A549 (cell line): Measurements from ENCODE around the gene TAS2R50. TPM values are rescaled to one million over a fixed set of nuclear protein-coding genes. Genes with fewer than 3 reads are reported as not detected.
"Not testable (repeated sequence)": the region's sequence is repeated elsewhere in the genome, so short reads cannot be mapped to it uniquely, and the experiment has no call there.

ENCODE experiments used
- ATAC-seq, 2 experiments: fragments of 200-7000 bp in 1 of 2; fragments of >200 bp in 1 of 2; cut with Nextera tagmentation in 1 of 2; cut with Tn5 transposase in 1 of 2; 3 replicates each; pipeline versions ENCODE4 v1.8.0 to v1.9.1; 2018 to 2020; ENCODE audit warnings: mild to moderate bottlenecking in 1 of 2, moderate library complexity in 1 of 2
- CTCF ChIA-PET: fragments of 300-600 bp; sonication (Branson Sonifier 250); formaldehyde crosslinking; extraction: SDS; loops from one replicate; lab custom pipeline; 2021; ENCODE audit warnings: antibody characterized with exemption, inconsistent platforms; lab: Yijun Ruan, JAX
- POLR2A ChIA-PET: fragments of 350-600 bp; formaldehyde crosslinking; extraction: SDS; loops from one replicate; lab custom pipeline; 2021; ENCODE audit warnings: antibody characterized with exemption, inconsistent platforms; lab: Yijun Ruan, JAX
- DNase-seq, 2 experiments: peaks; one replicate each; pipeline versions ENCODE4 v3.0.0 to v3.0.0-alpha.2; 2011 to 2016; ENCODE audit warnings: low read depth in 1 of 2, low spot score in 1 of 2
- FAIRE-seq: peaks from 2 replicates; lab custom pipeline; 2011; peaks lifted over from hg19 to GRCh38; lab: Jason Lieb, UNC
- H3K27ac ChIP-seq, 2 experiments: fragments of >200 bp; sonication (Bioruptor Twin); formaldehyde crosslinking; 3 replicates each; pipeline ENCODE4 v1.5.1; 2016 to 2017
- H3K4me1 ChIP-seq: fragments of >200 bp; sonication (Bioruptor Twin); formaldehyde crosslinking; 3 replicates; pipeline ENCODE4 v1.6.1; 2016
- H3K4me2 ChIP-seq: fragments of >200 bp; sonication (Bioruptor Twin); formaldehyde crosslinking; 3 replicates; pipeline ENCODE4 v1.6.1; 2016
- H3K4me3 ChIP-seq: fragments of >200 bp; sonication (Bioruptor Twin); formaldehyde crosslinking; 3 replicates; pipeline ENCODE4 v1.5.1; 2016
- H3K9me3 ChIP-seq: fragments of >200 bp; sonication (Bioruptor Twin); formaldehyde crosslinking; 3 replicates; pipeline ENCODE4 v1.6.1; 2016
- BCL3 ChIP-seq: fragments of >200 bp; sonication (Bioruptor Twin); formaldehyde crosslinking; IDR thresholded peaks from 3 replicates; pipeline ENCODE4 v1.6.1; 2016
- CBX8 ChIP-seq: fragments of 200-600 bp; sonication (generic); IDR thresholded peaks from 2 replicates; pipeline ENCODE4 v1.6.1; 2016
- CEBPB ChIP-seq, 2 experiments: fragments of >200 bp in 1 of 2; sonication (Bioruptor Twin) in 1 of 2; formaldehyde crosslinking in 1 of 2; IDR thresholded peaks; 2 replicates each; pipeline ENCODE4 v1.6.1; 2012 to 2016
- CHD2 ChIP-seq: fragments of 150-350 bp; IDR thresholded peaks from 2 replicates; pipeline ENCODE4 v1.6.1; 2014; ENCODE audit warnings: low read length; ENCODE audit not compliant: partially characterized antibody
- CTCF ChIP-seq: fragments of >200 bp; sonication (Bioruptor Twin); formaldehyde crosslinking; IDR thresholded peaks from 3 replicates; pipeline ENCODE4 v1.5.1; 2016
- EHF ChIP-seq: fragments of 250-450 bp; sonication (Bioruptor Pico); IDR thresholded peaks from 2 replicates; pipeline ENCODE4 v1.5.0; 2020; ENCODE audit warnings: mild to moderate bottlenecking
- EHMT2 ChIP-seq: fragments of 200-600 bp; sonication (generic); IDR thresholded peaks from 2 replicates; pipeline ENCODE4 v1.6.1; 2016; ENCODE audit warnings: antibody characterized with exemption, low read depth, mild to moderate bottlenecking, moderate library complexity
- ESRRA ChIP-seq: fragments of 150-350 bp; IDR thresholded peaks from 2 replicates; pipeline ENCODE4 v1.6.1; 2014; ENCODE audit warnings: mild to moderate bottlenecking, low read length, borderline replicate concordance
- FOSB ChIP-seq: fragments of 250-450 bp; sonication (Bioruptor Pico); IDR thresholded peaks from 2 replicates; pipeline ENCODE4 v1.5.0; 2020; ENCODE audit warnings: mild to moderate bottlenecking, moderate library complexity
- FOXS1 ChIP-seq: fragments of 250-450 bp; sonication (Bioruptor Pico); IDR thresholded peaks from 2 replicates; pipeline ENCODE4 v1.5.0; 2020; ENCODE audit warnings: mild to moderate bottlenecking, moderate library complexity
- HDAC2 ChIP-seq: fragments of 200-600 bp; sonication (generic); IDR thresholded peaks from 2 replicates; pipeline ENCODE4 v1.6.1; 2016
- HES2 ChIP-seq: fragments of >200 bp; sonication (Bioruptor Twin); formaldehyde crosslinking; IDR thresholded peaks from 2 replicates; pipeline ENCODE4 v1.6.1; 2016
- HOXB13 ChIP-seq: fragments of 250-450 bp; sonication (Bioruptor Pico); IDR thresholded peaks from 2 replicates; pipeline ENCODE4 v1.5.0; 2020; ENCODE audit warnings: low read depth, mild to moderate bottlenecking, moderate library complexity
- HOXB5 ChIP-seq: fragments of 250-450 bp; sonication (Bioruptor Pico); IDR thresholded peaks from 2 replicates; pipeline ENCODE4 v1.5.0; 2020; ENCODE audit warnings: mild to moderate bottlenecking, moderate library complexity
- KDM1A ChIP-seq: fragments of 200-600 bp; sonication (generic); IDR thresholded peaks from 2 replicates; pipeline ENCODE4 v1.6.1; 2016; ENCODE audit warnings: low read depth, mild to moderate bottlenecking
- KDM5A ChIP-seq: fragments of 200-600 bp; sonication (generic); IDR thresholded peaks from 2 replicates; pipeline ENCODE4 v1.6.1; 2016; ENCODE audit warnings: antibody characterized with exemption, mild to moderate bottlenecking
- MAZ ChIP-seq: fragments of 150-350 bp; IDR thresholded peaks from 2 replicates; pipeline ENCODE4 v1.6.1; 2014; ENCODE audit warnings: antibody characterized with exemption, low read depth, low read length, borderline replicate concordance
- MYC ChIP-seq: IDR thresholded peaks from 2 replicates; pipeline ENCODE4 v1.6.1; 2012; ENCODE audit warnings: mild to moderate bottlenecking, inconsistent platforms, low read length, improper control_type of control experiment, borderline replicate concordance
- NFE2L2 ChIP-seq: fragments of 150-350 bp; conservative IDR thresholded peaks from 2 replicates; pipeline ENCODE4 v1.6.1; 2014; ENCODE audit warnings: low read length
- NPAS2 ChIP-seq: fragments of 250-450 bp; sonication (Bioruptor Pico); IDR thresholded peaks from 2 replicates; pipeline ENCODE4 v1.8.0; 2022; ENCODE audit warnings: mild to moderate bottlenecking, moderate library complexity, borderline replicate concordance
- PHF8 ChIP-seq: fragments of 200-600 bp; sonication (generic); IDR thresholded peaks from 2 replicates; pipeline ENCODE4 v1.6.1; 2016; ENCODE audit warnings: low read depth, mild to moderate bottlenecking, antibody characterized with exemption, moderate library complexity, borderline replicate concordance
- RNF2 ChIP-seq: fragments of 200-600 bp; sonication (generic); IDR thresholded peaks from 2 replicates; pipeline ENCODE4 v1.6.1; 2016; ENCODE audit warnings: low read depth, mild to moderate bottlenecking, antibody characterized with exemption, moderate library complexity, borderline replicate concordance
- SMC3 ChIP-seq: fragments of >200 bp; sonication (Bioruptor Twin); formaldehyde crosslinking; IDR thresholded peaks from 3 replicates; pipeline ENCODE4 v1.6.1; 2018; ENCODE audit warnings: inconsistent platforms
- SREBF2 ChIP-seq: fragments of 450-650 bp; IDR thresholded peaks from 2 replicates; pipeline ENCODE4 v1.6.1; 2014; ENCODE audit warnings: mild to moderate bottlenecking, moderate library complexity
- ZC3H11A ChIP-seq: fragments of 450-650 bp; IDR thresholded peaks from 2 replicates; pipeline ENCODE4 v1.6.1; 2014; ENCODE audit warnings: antibody characterized with exemption, mild to moderate bottlenecking
- ZNF302 ChIP-seq: fragments of 250-450 bp; sonication (Bioruptor Pico); IDR thresholded peaks from 2 replicates; pipeline ENCODE4 v1.9.0; 2021; ENCODE audit warnings: inconsistent platforms, mild to moderate bottlenecking, moderate library complexity
- WGBS: methylation state at CpG from one replicate; pipeline ENCODE4 v1.1.6; 2017; ENCODE audit errors: missing lambda C conversion rate; 5-methylcytosine and 5-hydroxymethylcytosine counted together
- polyA minus RNA-seq: library from RNA; depleted of rRNA, polyadenylated mRNA; stranded (reverse); fragments of >200 nt; gene quantifications from 2 replicates; pipeline ENCODE4 v1.2.3, GENCODE V29; 2011; rRNA and poly(A)+ RNA removed
- polyA plus RNA-seq, 4 experiments: library from polyadenylated mRNA; depleted of rRNA in 3 of 4; stranded (reverse); fragments of >200 nt; fragmentation: RNase III in 1 of 4; extraction: RNeasy Plus Mini Kit Qiagen cat#74134 plus additional on column Dnase treatment in 1 of 4; gene quantifications; 2 replicates in 3 of 4; 3 replicates in 1 of 4; pipeline ENCODE4 v1.2.3, GENCODE V29; 2011 to 2017
- TF ChIP-seq, protein P1 (sequence below): IDR thresholded peaks from 2 replicates; pipeline ENCODE4 v1.6.1; 2012
- TF ChIP-seq, protein P2 (sequence below): fragments of 450-650 bp; IDR thresholded peaks from 2 replicates; pipeline ENCODE4 v1.6.1; 2014; ENCODE audit warnings: antibody characterized with exemption

Gene TAS2R50
- 0.25 and 0.27 TPM in 2 replicates for polyA plus RNA-seq (2011; rRNA removed)
- not detected in 2 replicates for polyA plus RNA-seq (2012; cell fraction: cytosol; rRNA removed)
- polyA plus RNA-seq (2012; cell fraction: nucleus; rRNA removed) = 0.10 and 0.16 TPM in 2 replicates
- polyA plus RNA-seq (2017; fragmentation: RNase III; extraction: RNeasy Plus Mini Kit Qiagen cat#74134 plus additional on column Dnase treatment) = not detected in 3 replicates
- polyA minus RNA-seq = 5.4 and 6.9 TPM in 2 replicates

DNA sequence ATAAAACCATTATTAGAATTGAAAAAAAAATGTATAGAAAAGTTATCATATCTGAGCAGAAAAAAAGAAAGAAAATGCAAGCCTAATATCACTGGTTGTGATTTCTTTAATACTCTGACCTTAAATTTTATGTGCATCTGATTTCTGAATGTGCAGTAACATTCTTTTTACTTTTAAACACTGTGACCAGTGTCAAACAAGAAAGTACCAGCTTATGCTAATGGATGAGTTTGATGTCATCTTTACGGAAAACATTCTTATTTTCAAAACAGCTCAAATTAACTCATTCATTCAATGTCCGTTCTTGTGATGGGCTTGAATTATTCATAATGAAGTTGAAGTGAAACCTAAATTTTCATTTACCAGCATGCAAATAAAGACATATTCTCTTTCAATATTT lies at the start of gene TAS2R50:
TAS2R50 (minus strand) TSS at position 101 of the 400 bp plus-strand sequence; CDS start at position 49, 52 bp downstream.
- FAIRE-seq = no peak

DNA sequence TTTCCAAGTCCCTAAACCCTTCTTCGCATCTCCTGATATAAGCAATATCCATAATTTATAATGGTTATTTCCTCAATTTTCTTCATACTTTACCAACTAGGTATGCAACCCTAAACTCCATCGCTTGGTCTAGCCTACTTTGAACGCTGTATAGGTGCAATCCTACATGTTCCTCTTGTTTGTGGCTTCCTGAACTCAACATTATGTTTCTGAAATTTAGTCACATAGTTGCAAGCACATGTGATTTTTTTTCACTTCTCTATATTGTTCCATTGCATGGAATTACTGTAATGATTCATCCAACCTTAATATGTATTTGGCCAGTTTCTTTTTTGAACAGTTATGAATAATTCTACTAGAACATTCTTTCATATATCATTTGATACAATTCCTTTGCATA lies 47.2 kb upstream of the TAS2R50 start:
- H3K4me1 ChIP-seq, FAIRE-seq, H3K9me3 ChIP-seq, ATAC-seq, DNase-seq, H3K4me2 ChIP-seq, POLR2A ChIA-PET, H3K4me3 ChIP-seq, H3K27ac ChIP-seq, CTCF ChIA-PET: not testable (repeated sequence)
- 100% methylated on average over 1 of the region's 3 CpGs for WGBS

More for the DNA sequence above, at the start of gene TAS2R50:
- no peaks in the 10 kb centered on the region for H3K4me1 ChIP-seq
- TF ChIP-seq MYC = no peak
- no peak for TF ChIP-seq CBX8
- TF ChIP-seq, protein P1, sequence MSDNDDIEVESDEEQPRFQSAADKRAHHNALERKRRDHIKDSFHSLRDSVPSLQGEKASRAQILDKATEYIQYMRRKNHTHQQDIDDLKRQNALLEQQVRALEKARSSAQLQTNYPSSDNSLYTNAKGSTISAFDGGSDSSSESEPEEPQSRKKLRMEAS = no peak
- no peak for TF ChIP-seq CHD2
- TF ChIP-seq FOSB (CRISPR knock-in tag) = no peak
- TF ChIP-seq, protein P2, sequence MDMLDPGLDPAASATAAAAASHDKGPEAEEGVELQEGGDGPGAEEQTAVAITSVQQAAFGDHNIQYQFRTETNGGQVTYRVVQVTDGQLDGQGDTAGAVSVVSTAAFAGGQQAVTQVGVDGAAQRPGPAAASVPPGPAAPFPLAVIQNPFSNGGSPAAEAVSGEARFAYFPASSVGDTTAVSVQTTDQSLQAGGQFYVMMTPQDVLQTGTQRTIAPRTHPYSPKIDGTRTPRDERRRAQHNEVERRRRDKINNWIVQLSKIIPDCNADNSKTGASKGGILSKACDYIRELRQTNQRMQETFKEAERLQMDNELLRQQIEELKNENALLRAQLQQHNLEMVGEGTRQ = no peak
- no peak for TF ChIP-seq HOXB5 (CRISPR knock-in tag)
- TF ChIP-seq NFE2L2 = no peak
- no peak for TF ChIP-seq NPAS2
- TF ChIP-seq PHF8 = no peak
- no peak for TF ChIP-seq CTCF
- TF ChIP-seq HOXB13 = no peak
- no peak for TF ChIP-seq KDM1A
- no peak for TF ChIP-seq KDM5A
- no peak for TF ChIP-seq FOXS1 (CRISPR knock-in tag)
- no peak for TF ChIP-seq MAZ
- TF ChIP-seq SREBF2 = no peak
- TF ChIP-seq HDAC2 = no peak
- TF ChIP-seq, all 56 proteins: peak for 0
- WGBS = 48% methylated on average over 2 of the region's 2 CpGs
- H3K27ac ChIP-seq = no peak within 1 kb of the TSS
- ChIA-PET POLR2A (no interaction called here), CTCF (no interaction called here)
- no peak for ATAC-seq
- H3K4me3 ChIP-seq = no peak within 1 kb of the TSS
- H3K9me3 ChIP-seq = peaks cover 9% of the 10 kb centered on the region
- no peak for DNase-seq
- no peak within 1 kb of the TSS for H3K4me2 ChIP-seq

DNA sequence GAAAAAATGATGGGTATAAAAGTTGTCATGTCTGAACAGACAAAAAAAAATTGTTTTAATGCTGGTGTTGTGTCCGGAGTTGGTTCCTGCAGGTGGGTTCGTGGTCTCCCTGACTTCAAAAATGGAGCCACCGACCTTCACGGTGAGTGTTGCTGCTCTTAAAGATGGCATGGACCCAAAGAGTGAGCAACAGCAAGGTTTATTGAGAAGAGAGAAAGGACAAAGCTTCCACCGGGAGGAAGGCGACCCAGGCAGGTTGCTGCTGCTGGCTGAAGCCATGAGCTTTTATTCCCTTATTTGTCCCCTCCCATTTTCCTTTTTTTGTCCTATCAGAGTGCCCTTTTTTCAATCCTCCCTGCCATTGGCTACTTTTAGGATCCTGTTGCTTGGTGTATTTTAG lies 44.6 kb upstream of the TAS2R50 start, which contains the start of gene TAS2R31:
TAS2R31 (minus strand) TSS at position 101 of the 400 bp plus-strand sequence; CDS start at position 29, 72 bp downstream.
- ATAC-seq (no peak), DNase-seq (no peak), FAIRE-seq (no peak)
- Histone ChIP-seq H3K9me3 (no peaks in the 10 kb centered on the region), H3K4me3 (no peak within 1 kb of the TSS), H3K4me1 (no peaks in the 10 kb centered on the region), H3K27ac (no peak within 1 kb of the TSS), H3K4me2 (no peak within 1 kb of the TSS)
- 93% methylated on average over 6 of the region's 6 CpGs for WGBS
- POLR2A ChIA-PET = no interaction called here
- TF ChIP-seq ZNF302 (CRISPR knock-in tag) (no peak), BCL3 (no peak), RNF2 (no peak), CEBPB (IDR thresholded peaks at IDR 0.05) (no peak), EHF (CRISPR knock-in tag) (no peak), HES2 (no peak), SMC3 (no peak), SREBF2 (no peak), ZC3H11A (no peak), EHMT2 (no peak), ESRRA (no peak), HOXB13 (no peak)
- CTCF ChIA-PET = no interaction called here
